Inferior parietal cortex (tissue), 1 donor: Measurements from ENCODE around the gene SSTR5.
A peak's percentile ranks its signal among the peaks of the same experiment; 100 is the strongest.

Experiments used
- DNase-seq: peaks from one replicate; pipeline ENCODE4 v3.0.0-alpha.2; 2016; ENCODE audit errors: extremely low spot score

SSTR5 gene

GRCh38 chr16:1102921-1103635, 30.5 kb downstream of the SSTR5 start:
- DNase-seq = peak; percentile 35

- DNase-seq = no peak
Measured at GRCh38 chr16:1103636-1103980, 31.1 kb downstream of the SSTR5 start.

GRCh38 chr16:1105888-1106620, 33.5 kb downstream of the SSTR5 start:
- peak; percentile 47 for DNase-seq

GRCh38 chr16:1106659-1107058, 34.1 kb downstream of the SSTR5 start:
- no peak for DNase-seq

- no peak for DNase-seq
Measured at GRCh38 chr16:1107141-1107540, 34.6 kb downstream of the SSTR5 start.

GRCh38 chr16:1107731-1108130, 35.2 kb downstream of the SSTR5 start:
- DNase-seq = no peak

GRCh38 chr16:1108299-1109252, 36.0 kb downstream of the SSTR5 start:
- DNase-seq = peak; percentile 4

- DNase-seq = no peak
Measured at GRCh38 chr16:1109648-1110047, 37.1 kb downstream of the SSTR5 start.

- DNase-seq = no peak
Measured at GRCh38 chr16:1112506-1113184, 40.1 kb downstream of the SSTR5 start.

- DNase-seq = no peak
Measured at GRCh38 chr16:1113489-1113888, 40.9 kb downstream of the SSTR5 start.

- no peak for DNase-seq
Measured at GRCh38 chr16:1113889-1114526, 41.5 kb downstream of the SSTR5 start.

GRCh38 chr16:1116693-1117077, 44.1 kb downstream of the SSTR5 start:
- no peak for DNase-seq

- DNase-seq = no peak
Measured at GRCh38 chr16:1117176-1117900, 44.8 kb downstream of the SSTR5 start.

GRCh38 chr16:1117926-1118325, 45.4 kb downstream of the SSTR5 start:
- DNase-seq = no peak

GRCh38 chr16:1119129-1119528, 46.6 kb downstream of the SSTR5 start:
- DNase-seq = no peak

- DNase-seq = no peak
Measured at GRCh38 chr16:1119766-1120576, 47.4 kb downstream of the SSTR5 start.

GRCh38 chr16:1120577-1120941, 48.0 kb downstream of the SSTR5 start:
- DNase-seq = no peak

GRCh38 chr16:1121009-1121408, 48.5 kb downstream of the SSTR5 start:
- DNase-seq = no peak

- no peak for DNase-seq
Measured at GRCh38 chr16:1121601-1122397, 49.3 kb downstream of the SSTR5 start.
